Hindlimb muscle (tissue), 1 donor: ENCODE measurements around the gene GCAT. TPM values are rescaled to one million over a fixed set of nuclear protein-coding genes. Genes with fewer than 3 reads are reported as not detected.

Experiments used
- DNase-seq: peaks from one replicate; pipeline ENCODE4 v3.0.0-alpha.2; 2013
- polyA plus RNA-seq: library from polyadenylated mRNA; unstranded; fragments of 120-200 nt; gene quantifications from one replicate; pipeline ENCODE4 v1.2.1, GENCODE V29; 2013; ENCODE audit not compliant: insufficient read length

The GCAT gene
- 5.6 TPM for polyA plus RNA-seq

- DNase-seq: peak; percentile 96
Measured at GRCh38 chr22:37807410-37808293, at the start of gene GCAT. Gene GCAT (plus strand): TSS chr22:37807934. CDS start chr22:37807968, 34 bp downstream.

GRCh38 chr22:37758694-37759093 is 49.0 kb upstream of the GCAT start:
- DNase-seq: no peak

- DNase-seq: no peak
Measured at GRCh38 chr22:37759281-37759680, 48.5 kb upstream of the GCAT start.

GRCh38 chr22:37760152-37760551 is 47.6 kb upstream of the GCAT start:
- DNase-seq: no peak

- DNase-seq: no peak
Measured at GRCh38 chr22:37762389-37762836, 45.3 kb upstream of the GCAT start.

GRCh38 chr22:37763012-37763411 is 44.7 kb upstream of the GCAT start:
- DNase-seq: no peak

- no peak for DNase-seq
Measured at GRCh38 chr22:37763652-37764051, 44.1 kb upstream of the GCAT start.

- no peak for DNase-seq
Measured at GRCh38 chr22:37764622-37765021, 43.1 kb upstream of the GCAT start.

GRCh38 chr22:37765498-37765897 is 42.2 kb upstream of the GCAT start:
- DNase-seq: no peak

- no peak for DNase-seq
Measured at GRCh38 chr22:37765953-37766576, 41.7 kb upstream of the GCAT start.

GRCh38 chr22:37768273-37768672 is 39.5 kb upstream of the GCAT start:
- no peak for DNase-seq

- no peak for DNase-seq
Measured at GRCh38 chr22:37769056-37769455, 38.7 kb upstream of the GCAT start.

- no peak for DNase-seq
Measured at GRCh38 chr22:37771081-37771480, 36.7 kb upstream of the GCAT start.

- DNase-seq: no peak
Measured at GRCh38 chr22:37771702-37772427, 35.9 kb upstream of the GCAT start.

GRCh38 chr22:37774728-37775127 is 33.0 kb upstream of the GCAT start:
- no peak for DNase-seq

- no peak for DNase-seq
Measured at GRCh38 chr22:37775785-37776638, 31.7 kb upstream of the GCAT start.

GRCh38 chr22:37776639-37777005 is 31.1 kb upstream of the GCAT start:
- DNase-seq: no peak

- no peak for DNase-seq
Measured at GRCh38 chr22:37777122-37777687, 30.5 kb upstream of the GCAT start.

- no peak for DNase-seq
Measured at GRCh38 chr22:37778370-37779009, 29.2 kb upstream of the GCAT start.

GRCh38 chr22:37781434-37782059 is 26.2 kb upstream of the GCAT start:
- no peak for DNase-seq
